Activated naive CD4-positive, alpha-beta T cell treated with anti-CD3 and anti-CD28 coated beads, Interleukin-2, amount 50 U/mL, for 16 hours (primary cell): ENCODE measurements around the gene SEC24D.
"Not testable (repeated sequence)": the region's sequence is repeated elsewhere in the genome, so short reads cannot be mapped to it uniquely, and the experiment has no call there.

Experiments
- DNase-seq: peaks from one replicate; pipeline ENCODE4 v3.0.0-alpha.2; 2020

The SEC24D gene

GRCh38 chr4:118803253-118803652 lies 32.7 kb downstream of the SEC24D start:
- no peak for DNase-seq

- DNase-seq: no peak
Measured at GRCh38 chr4:118801895-118802575, 33.9 kb downstream of the SEC24D start.

GRCh38 chr4:118799231-118799942 lies 36.5 kb downstream of the SEC24D start:
- no peak for DNase-seq

- no peak for DNase-seq
Measured at GRCh38 chr4:118798658-118799057, 37.3 kb downstream of the SEC24D start.

GRCh38 chr4:118797558-118798142 lies 38.3 kb downstream of the SEC24D start:
- no peak for DNase-seq

GRCh38 chr4:118791690-118792446 lies 44.1 kb downstream of the SEC24D start:
- not testable (repeated sequence) for DNase-seq

GRCh38 chr4:118790544-118790943 lies 45.4 kb downstream of the SEC24D start:
- DNase-seq: no peak

GRCh38 chr4:118788911-118789310 lies 47.0 kb downstream of the SEC24D start:
- DNase-seq: no peak

GRCh38 chr4:118787844-118788380 lies 48.0 kb downstream of the SEC24D start:
- no peak for DNase-seq

GRCh38 chr4:118784776-118785175 lies 51.1 kb downstream of the SEC24D start:
- DNase-seq: no peak

- DNase-seq: no peak
Measured at GRCh38 chr4:118783887-118784286, 52.0 kb downstream of the SEC24D start.

GRCh38 chr4:118782886-118783285 lies 53.0 kb downstream of the SEC24D start:
- not testable (repeated sequence) for DNase-seq

GRCh38 chr4:118777649-118778048 lies 58.3 kb downstream of the SEC24D start:
- not testable (repeated sequence) for DNase-seq

- DNase-seq: not testable (repeated sequence)
Measured at GRCh38 chr4:118776955-118777640, 58.8 kb downstream of the SEC24D start.

GRCh38 chr4:118776157-118776954 lies 59.6 kb downstream of the SEC24D start:
- DNase-seq: no peak

- no peak for DNase-seq
Measured at GRCh38 chr4:118775405-118775804, 60.5 kb downstream of the SEC24D start.

- no peak for DNase-seq
Measured at GRCh38 chr4:118774989-118775388, 60.9 kb downstream of the SEC24D start.

- DNase-seq: no peak
Measured at GRCh38 chr4:118774321-118774720, 61.6 kb downstream of the SEC24D start.

- no peak for DNase-seq
Measured at GRCh38 chr4:118773429-118773792, 62.5 kb downstream of the SEC24D start.

GRCh38 chr4:118772767-118773428 lies 63.0 kb downstream of the SEC24D start:
- DNase-seq: no peak
